GM12865 (cell line): ENCODE measurements around the gene SLFN12L.
A peak's percentile ranks its signal among the peaks of the same experiment; 100 is the strongest.
"Not testable (repeated sequence)": the region's sequence is repeated elsewhere in the genome, so short reads cannot be mapped to it uniquely, and the experiment has no call there.

Source experiments
- DNase-seq: peaks from one replicate; pipeline ENCODE4 v3.0.0; 2010; ENCODE audit warnings: low read depth
- H3K4me3 ChIP-seq: 2 replicates; pipeline ENCODE4 v1.5.1; 2011; ENCODE audit warnings: mild to moderate bottlenecking, low read depth, low read length, control low read depth
- CTCF ChIP-seq: IDR thresholded peaks from 2 replicates; pipeline ENCODE4 v1.5.1; 2011; ENCODE audit warnings: low read length, control low read depth, low read depth, inconsistent platforms; ENCODE audit not compliant: insufficient read depth; ENCODE audit errors: missing control alignments

Gene SLFN12L

GRCh38 chr17:35543856-35544255, 6.4 kb upstream of the SLFN12L start:
- DNase-seq, result no peak
- no peak for TF ChIP-seq CTCF
- no peak overlapping the region for H3K4me3 ChIP-seq

GRCh38 chr17:35542990-35543389, 5.5 kb upstream of the SLFN12L start:
- DNase-seq, result no peak
- H3K4me3 ChIP-seq, result no peak overlapping the region
- TF ChIP-seq CTCF, result no peak

GRCh38 chr17:35541434-35541833, 4.0 kb upstream of the SLFN12L start:
- peak overlapping the region; percentile 79 for H3K4me3 ChIP-seq
- TF ChIP-seq CTCF, result no peak
- no peak for DNase-seq

GRCh38 chr17:35540589-35541404, 3.3 kb upstream of the SLFN12L start:
- no peak for TF ChIP-seq CTCF
- H3K4me3 ChIP-seq, result peak overlapping the region; percentile 79
- DNase-seq, result peak; percentile 75

GRCh38 chr17:35539659-35540026, 2.2 kb upstream of the SLFN12L start:
- TF ChIP-seq CTCF, result no peak
- H3K4me3 ChIP-seq, result peak overlapping the region; percentile 79
- no peak for DNase-seq

- peak overlapping the region; percentile 79 for H3K4me3 ChIP-seq
- DNase-seq, result peak; percentile 54
- TF ChIP-seq CTCF, result no peak
Observed at GRCh38 chr17:35536664-35537171, 760 bp downstream of the SLFN12L start.

GRCh38 chr17:35535406-35535805, 2.1 kb downstream of the SLFN12L start:
- peak overlapping the region; percentile 79 for H3K4me3 ChIP-seq
- DNase-seq, result not testable (repeated sequence)
